Panc1 (cell line): ENCODE results near the gene DZANK1. TPM values are rescaled to one million over a fixed set of nuclear protein-coding genes. Genes with fewer than 3 reads are reported as not detected.
"Not testable (repeated sequence)": the region's sequence is repeated elsewhere in the genome, so short reads cannot be mapped to it uniquely, and the experiment has no call there.

Experiments
- ATAC-seq: fragments of 200-7000 bp; cut with Tn5 transposase; 2 replicates; pipeline ENCODE4 v1.9.1; 2020; ENCODE audit warnings: mild to moderate bottlenecking, moderate library complexity
- BruUV-seq: library from RNA; stranded (reverse); fragments of 400-500 nt; replicated peaks from 2 replicates; lab custom pipeline; 2021; lab: Mats Ljungman, UMichigan
- CTCF ChIA-PET: fragments of 300-600 bp; sonication (Branson Sonifier 250); formaldehyde crosslinking; loops from one replicate; lab custom pipeline; 2022; ENCODE audit warnings: antibody characterized with exemption; lab: Charles Lee
- POLR2A ChIA-PET: fragments of 300-600 bp; sonication (Branson Sonifier 250); formaldehyde crosslinking; loops from one replicate; lab custom pipeline; 2022; ENCODE audit warnings: antibody characterized with exemption; lab: Charles Lee
- DNase-seq: peaks from one replicate; pipeline ENCODE4 v3.0.0-alpha.2; 2010; ENCODE audit warnings: low read depth, low spot score
- H3K27ac ChIP-seq: 2 replicates; pipeline ENCODE4 v1.5.1; 2011; ENCODE audit warnings: mild to moderate bottlenecking, low read length, inconsistent platforms
- H3K27me3 ChIP-seq: fragments of 200-500 bp; sonication (Bioruptor generic); 2 replicates; pipeline ENCODE4 v1.6.0; 2014; ENCODE audit warnings: low read length, inconsistent platforms; ENCODE audit not compliant: control insufficient read depth, insufficient read depth
- H3K36me3 ChIP-seq: fragments of 200-500 bp; sonication (Bioruptor generic); 2 replicates; pipeline ENCODE4 v1.5.1; 2014; ENCODE audit warnings: inconsistent platforms, mild to moderate bottlenecking, low read length, moderate library complexity; ENCODE audit not compliant: control insufficient read depth, insufficient read depth
- H3K4me1 ChIP-seq: 2 replicates; pipeline ENCODE4 v1.5.1; 2011; ENCODE audit warnings: inconsistent platforms, mild to moderate bottlenecking, low read length, moderate library complexity; ENCODE audit not compliant: control insufficient read depth, insufficient read depth
- H3K4me3 ChIP-seq, 2 experiments: 2 replicates each; pipeline ENCODE4 v1.5.1; 2011 to 2012; ENCODE audit warnings: low read depth in 2 of 2, low read length in 2 of 2, mild to moderate bottlenecking in 2 of 2, inconsistent platforms in 1 of 2, moderate library complexity in 1 of 2
- H3K9me3 ChIP-seq: fragments of 200-500 bp; sonication (Bioruptor generic); 2 replicates; pipeline ENCODE4 v1.5.1; 2014; ENCODE audit warnings: low read depth, mild to moderate bottlenecking, inconsistent platforms, low read length, moderate library complexity; ENCODE audit not compliant: control insufficient read depth, insufficient read depth
- POLR2AphosphoS5 ChIP-seq: IDR thresholded peaks from 2 replicates; pipeline ENCODE4 v1.6.1; 2012; ENCODE audit warnings: mild to moderate bottlenecking, low read depth, low read length, moderate library complexity
- SIN3A ChIP-seq: IDR thresholded peaks from 2 replicates; pipeline ENCODE4 v1.6.1; 2012; ENCODE audit warnings: low read depth, mild to moderate bottlenecking, low read length, moderate library complexity, borderline replicate concordance; ENCODE audit not compliant: insufficient read depth
- TCF7L2 ChIP-seq: IDR thresholded peaks from 2 replicates; pipeline ENCODE4 v1.6.1; 2011; ENCODE audit warnings: mild to moderate bottlenecking, low read depth, low read length, inconsistent platforms
- in situ Hi-C: cut with HindIII; loops from 2 replicates; pipeline ENCODE4 v1.10.0; 2016; ENCODE audit warnings: low sequenced_read_pairs, low pct_unique_long_range_greater_than_20kb
- intact Hi-C: fragments of 100-400 bp; cut with micrococcal nuclease; formaldehyde crosslinking; loops from one replicate; pipeline ENCODE4 v1.10.0; 2022; ENCODE audit not compliant: unreplicated experiment
- total RNA-seq: library from RNA; stranded (reverse); gene quantifications from one replicate; pipeline ENCODE4 v1.2.1, GENCODE V29; 2021; ENCODE audit not compliant: unreplicated experiment
- TF ChIP-seq, protein P1 (sequence below): fragments of 450-650 bp; IDR thresholded peaks from 2 replicates; pipeline ENCODE4 v1.5.1; 2017; ENCODE audit warnings: mild to moderate bottlenecking
- TF ChIP-seq, protein P2 (sequence below), 2 experiments: IDR thresholded peaks; 2 replicates each; pipeline ENCODE4 v1.6.1; 2011 to 2012; ENCODE audit warnings: low read depth in 2 of 2, control low read depth in 1 of 2, low read length in 1 of 2, mild to moderate bottlenecking in 1 of 2, moderate library complexity in 1 of 2; ENCODE audit not compliant: insufficient read depth in 1 of 2

Gene DZANK1
- total RNA-seq, 1 experiment from 2014 or later, result 3.0 TPM

DNA sequence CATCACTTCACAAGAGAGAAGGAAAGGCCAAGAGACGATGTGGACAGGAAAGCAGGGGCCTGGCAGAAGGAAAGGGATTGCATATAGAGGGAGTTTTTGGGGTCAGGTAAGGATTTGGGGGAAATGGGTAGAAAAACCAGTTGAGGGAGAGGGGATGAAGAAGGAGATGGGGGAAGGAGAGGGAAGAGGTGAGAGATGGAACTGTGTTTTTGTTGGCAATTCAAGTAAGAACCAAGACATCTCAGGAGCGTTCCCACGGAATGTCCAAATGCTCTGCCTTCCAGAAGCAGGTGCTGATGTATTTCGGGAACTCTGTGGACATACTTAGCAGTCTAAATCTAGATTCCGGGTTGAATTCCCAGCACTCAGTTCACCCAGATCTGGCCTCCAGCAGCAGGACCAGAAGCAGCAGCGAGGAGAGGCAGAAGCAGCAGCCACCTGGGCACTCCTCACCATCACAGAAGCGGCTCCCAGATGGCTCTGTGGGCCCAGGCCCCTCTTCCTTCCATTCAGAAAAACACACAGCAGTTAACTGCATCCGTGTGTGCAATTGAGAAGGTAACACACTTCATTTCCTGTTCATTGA is 88.8 kb downstream of the DZANK1 start:
- TF ChIP-seq, protein P1, sequence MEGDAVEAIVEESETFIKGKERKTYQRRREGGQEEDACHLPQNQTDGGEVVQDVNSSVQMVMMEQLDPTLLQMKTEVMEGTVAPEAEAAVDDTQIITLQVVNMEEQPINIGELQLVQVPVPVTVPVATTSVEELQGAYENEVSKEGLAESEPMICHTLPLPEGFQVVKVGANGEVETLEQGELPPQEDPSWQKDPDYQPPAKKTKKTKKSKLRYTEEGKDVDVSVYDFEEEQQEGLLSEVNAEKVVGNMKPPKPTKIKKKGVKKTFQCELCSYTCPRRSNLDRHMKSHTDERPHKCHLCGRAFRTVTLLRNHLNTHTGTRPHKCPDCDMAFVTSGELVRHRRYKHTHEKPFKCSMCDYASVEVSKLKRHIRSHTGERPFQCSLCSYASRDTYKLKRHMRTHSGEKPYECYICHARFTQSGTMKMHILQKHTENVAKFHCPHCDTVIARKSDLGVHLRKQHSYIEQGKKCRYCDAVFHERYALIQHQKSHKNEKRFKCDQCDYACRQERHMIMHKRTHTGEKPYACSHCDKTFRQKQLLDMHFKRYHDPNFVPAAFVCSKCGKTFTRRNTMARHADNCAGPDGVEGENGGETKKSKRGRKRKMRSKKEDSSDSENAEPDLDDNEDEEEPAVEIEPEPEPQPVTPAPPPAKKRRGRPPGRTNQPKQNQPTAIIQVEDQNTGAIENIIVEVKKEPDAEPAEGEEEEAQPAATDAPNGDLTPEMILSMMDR, result no peak
- TF ChIP-seq TCF7L2 (no peak), SIN3A (no peak), POLR2AphosphoS5 (no peak)
- TF ChIP-seq, protein P2, sequence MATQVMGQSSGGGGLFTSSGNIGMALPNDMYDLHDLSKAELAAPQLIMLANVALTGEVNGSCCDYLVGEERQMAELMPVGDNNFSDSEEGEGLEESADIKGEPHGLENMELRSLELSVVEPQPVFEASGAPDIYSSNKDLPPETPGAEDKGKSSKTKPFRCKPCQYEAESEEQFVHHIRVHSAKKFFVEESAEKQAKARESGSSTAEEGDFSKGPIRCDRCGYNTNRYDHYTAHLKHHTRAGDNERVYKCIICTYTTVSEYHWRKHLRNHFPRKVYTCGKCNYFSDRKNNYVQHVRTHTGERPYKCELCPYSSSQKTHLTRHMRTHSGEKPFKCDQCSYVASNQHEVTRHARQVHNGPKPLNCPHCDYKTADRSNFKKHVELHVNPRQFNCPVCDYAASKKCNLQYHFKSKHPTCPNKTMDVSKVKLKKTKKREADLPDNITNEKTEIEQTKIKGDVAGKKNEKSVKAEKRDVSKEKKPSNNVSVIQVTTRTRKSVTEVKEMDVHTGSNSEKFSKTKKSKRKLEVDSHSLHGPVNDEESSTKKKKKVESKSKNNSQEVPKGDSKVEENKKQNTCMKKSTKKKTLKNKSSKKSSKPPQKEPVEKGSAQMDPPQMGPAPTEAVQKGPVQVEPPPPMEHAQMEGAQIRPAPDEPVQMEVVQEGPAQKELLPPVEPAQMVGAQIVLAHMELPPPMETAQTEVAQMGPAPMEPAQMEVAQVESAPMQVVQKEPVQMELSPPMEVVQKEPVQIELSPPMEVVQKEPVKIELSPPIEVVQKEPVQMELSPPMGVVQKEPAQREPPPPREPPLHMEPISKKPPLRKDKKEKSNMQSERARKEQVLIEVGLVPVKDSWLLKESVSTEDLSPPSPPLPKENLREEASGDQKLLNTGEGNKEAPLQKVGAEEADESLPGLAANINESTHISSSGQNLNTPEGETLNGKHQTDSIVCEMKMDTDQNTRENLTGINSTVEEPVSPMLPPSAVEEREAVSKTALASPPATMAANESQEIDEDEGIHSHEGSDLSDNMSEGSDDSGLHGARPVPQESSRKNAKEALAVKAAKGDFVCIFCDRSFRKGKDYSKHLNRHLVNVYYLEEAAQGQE (IDR thresholded peaks at IDR 0.05; ENCODE audit: insufficient read depth in 1 of 2, low read depth in 2 of 2, low read length in 1 of 2), result no peak
- Histone ChIP-seq H3K4me1 (no peaks in the 10 kb centered on the region), H3K36me3 (no peaks in the 10 kb centered on the region), H3K27ac (no peak overlapping the region), H3K27me3 (no peaks in the 10 kb centered on the region), H3K4me3 (no peak overlapping the region), H3K9me3 (no peaks in the 10 kb centered on the region)
- intact Hi-C loops, result no loop called here
- POLR2A ChIA-PET, result no interaction called here
- in situ Hi-C loops, result no loop called here
- DNase-seq (no peak), ATAC-seq (no peak)
- CTCF ChIA-PET, result no interaction called here
- BruUV-seq, result no TSS peak

DNA sequence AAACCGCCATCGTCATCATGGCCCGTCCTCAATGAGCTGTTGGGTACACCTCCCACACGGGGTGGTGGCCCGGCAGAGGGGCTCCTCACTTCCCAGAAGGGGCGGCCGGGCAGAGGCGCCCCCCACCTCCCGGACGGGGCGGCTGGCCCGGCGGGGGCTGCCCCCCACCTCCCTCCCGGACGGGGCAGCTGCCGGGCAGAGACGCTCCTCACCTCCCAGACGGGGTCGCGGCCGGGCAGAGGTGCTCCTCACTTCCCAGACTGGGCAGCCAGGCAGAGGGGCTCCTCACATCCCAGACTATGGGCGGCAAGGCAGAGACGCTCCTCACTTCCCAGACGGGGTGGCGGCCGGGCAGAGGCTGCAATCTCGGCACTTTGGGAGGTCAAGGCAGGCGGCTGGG is 91.3 kb downstream of the DZANK1 start:
- H3K4me1 ChIP-seq, DNase-seq, H3K27ac ChIP-seq, H3K36me3 ChIP-seq, BruUV-seq, H3K27me3 ChIP-seq, ATAC-seq, CTCF ChIA-PET, in situ Hi-C loops, POLR2A ChIA-PET, intact Hi-C loops, H3K4me3 ChIP-seq, H3K9me3 ChIP-seq: not testable (repeated sequence)

DNA sequence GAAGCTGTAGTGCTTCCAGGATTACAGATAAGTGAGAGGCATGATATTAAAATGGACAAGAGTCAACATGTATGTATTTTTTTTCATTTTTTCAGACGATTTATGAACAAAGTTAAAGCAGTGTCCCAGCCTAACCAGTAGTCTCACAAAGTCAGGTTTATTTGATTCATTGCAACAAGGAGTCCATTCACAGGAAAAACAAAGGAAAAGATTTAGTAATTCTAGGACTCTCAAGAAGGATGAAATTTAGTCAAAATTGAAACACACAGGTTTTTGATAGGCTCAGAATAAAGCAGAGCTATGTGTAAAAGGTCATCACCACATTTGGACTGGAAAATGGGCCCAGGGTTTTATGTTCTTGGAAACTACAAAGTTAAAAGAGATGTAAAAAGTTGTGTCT is 94.5 kb downstream of the DZANK1 start:
- Histone ChIP-seq H3K27ac (no peak overlapping the region), H3K4me1 (no peaks in the 10 kb centered on the region), H3K9me3 (no peaks in the 10 kb centered on the region), H3K27me3 (no peaks in the 10 kb centered on the region), H3K36me3 (no peaks in the 10 kb centered on the region), H3K4me3 (no peak overlapping the region)
- no peak for ATAC-seq
- in situ Hi-C loops, result no loop called here
- TF ChIP-seq SIN3A (no peak), TCF7L2 (no peak)
- no peak for DNase-seq
- ChIA-PET CTCF (no interaction called here), POLR2A (no interaction called here)
- intact Hi-C loops, result no loop called here
- no TSS peak for BruUV-seq
